Measurements from ENCODE around the gene ADCY4.

The ADCY4 gene

GRCh38 chr14:24278424-24278823 lies 56.4 kb downstream of the ADCY4 start:
- H3K4me3 ChIP-seq (ENCODE audit: low read depth, low read length), result no peak overlapping the region
- H3K27me3 ChIP-seq (ENCODE audit: insufficient read depth, low read depth, severe bottlenecking), result no peaks in the 10 kb centered on the region
- no peak overlapping the region for H3K27ac ChIP-seq
- no peak for DNase-seq
- H3K9me3 ChIP-seq (ENCODE audit: severe bottlenecking), result no peaks in the 10 kb centered on the region
- no peaks in the 10 kb centered on the region for H3K36me3 ChIP-seq
- TF ChIP-seq, protein P1, sequence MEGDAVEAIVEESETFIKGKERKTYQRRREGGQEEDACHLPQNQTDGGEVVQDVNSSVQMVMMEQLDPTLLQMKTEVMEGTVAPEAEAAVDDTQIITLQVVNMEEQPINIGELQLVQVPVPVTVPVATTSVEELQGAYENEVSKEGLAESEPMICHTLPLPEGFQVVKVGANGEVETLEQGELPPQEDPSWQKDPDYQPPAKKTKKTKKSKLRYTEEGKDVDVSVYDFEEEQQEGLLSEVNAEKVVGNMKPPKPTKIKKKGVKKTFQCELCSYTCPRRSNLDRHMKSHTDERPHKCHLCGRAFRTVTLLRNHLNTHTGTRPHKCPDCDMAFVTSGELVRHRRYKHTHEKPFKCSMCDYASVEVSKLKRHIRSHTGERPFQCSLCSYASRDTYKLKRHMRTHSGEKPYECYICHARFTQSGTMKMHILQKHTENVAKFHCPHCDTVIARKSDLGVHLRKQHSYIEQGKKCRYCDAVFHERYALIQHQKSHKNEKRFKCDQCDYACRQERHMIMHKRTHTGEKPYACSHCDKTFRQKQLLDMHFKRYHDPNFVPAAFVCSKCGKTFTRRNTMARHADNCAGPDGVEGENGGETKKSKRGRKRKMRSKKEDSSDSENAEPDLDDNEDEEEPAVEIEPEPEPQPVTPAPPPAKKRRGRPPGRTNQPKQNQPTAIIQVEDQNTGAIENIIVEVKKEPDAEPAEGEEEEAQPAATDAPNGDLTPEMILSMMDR (IDR thresholded peaks at IDR 0.05; ENCODE audit: low read depth, low read length), result no peak

DNA sequence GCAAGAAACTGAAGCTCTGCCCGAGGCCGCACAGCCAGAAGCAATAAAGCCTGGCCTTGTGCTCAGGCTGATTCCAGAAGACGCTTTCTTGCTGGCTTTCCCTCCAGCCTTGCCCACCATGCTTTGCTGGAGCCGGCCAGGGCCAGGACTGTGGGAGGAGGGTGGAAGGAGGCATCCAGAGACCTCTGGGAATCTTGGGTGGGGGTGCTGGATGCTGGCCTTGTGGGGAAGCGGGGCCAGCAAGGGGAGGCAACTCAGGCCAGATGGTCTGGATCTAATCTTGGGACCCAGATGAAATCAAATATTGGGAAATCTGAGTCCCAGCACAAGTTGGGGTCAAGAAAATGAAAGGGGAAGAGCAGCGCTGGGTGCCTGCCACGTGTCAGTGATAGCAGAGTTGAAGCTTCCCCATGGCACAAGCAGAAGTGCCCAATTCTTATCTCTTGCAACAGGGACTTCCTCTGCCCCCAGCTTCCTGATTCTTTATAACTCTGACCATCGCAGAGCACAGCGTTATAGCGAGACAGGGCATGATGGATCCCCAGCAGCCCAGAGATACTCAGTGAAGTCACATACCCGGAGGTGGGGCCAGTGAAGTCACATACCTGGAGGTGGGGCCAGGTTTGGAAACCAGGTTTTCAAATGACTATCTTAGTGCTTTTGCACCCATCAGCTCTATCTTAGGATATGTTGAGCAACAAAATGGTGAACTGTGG lies 57.1 kb downstream of the ADCY4 start:
- TF ChIP-seq, protein P1 (IDR thresholded peaks at IDR 0.05; ENCODE audit: low read depth, low read length), result no peak
- no peak overlapping the region for H3K27ac ChIP-seq
- no peak for DNase-seq
- H3K27me3 ChIP-seq (ENCODE audit: insufficient read depth, low read depth, severe bottlenecking), result no peaks in the 10 kb centered on the region
- no peak overlapping the region for H3K4me3 ChIP-seq (ENCODE audit: low read depth, low read length)
- H3K36me3 ChIP-seq, result no peaks in the 10 kb centered on the region
- no peaks in the 10 kb centered on the region for H3K9me3 ChIP-seq (ENCODE audit: severe bottlenecking)

GRCh38 chr14:24277071-24277470 lies 57.8 kb downstream of the ADCY4 start:
- Histone ChIP-seq H3K9me3 (ENCODE audit: severe bottlenecking) (no peaks in the 10 kb centered on the region), H3K4me3 (ENCODE audit: low read depth, low read length) (no peak overlapping the region), H3K36me3 (no peaks in the 10 kb centered on the region), H3K27me3 (ENCODE audit: insufficient read depth, low read depth, severe bottlenecking) (no peaks in the 10 kb centered on the region), H3K27ac (no peak overlapping the region)
- DNase-seq, result no peak
- TF ChIP-seq, protein P1 (IDR thresholded peaks at IDR 0.05; ENCODE audit: low read depth, low read length), result no peak

DNA sequence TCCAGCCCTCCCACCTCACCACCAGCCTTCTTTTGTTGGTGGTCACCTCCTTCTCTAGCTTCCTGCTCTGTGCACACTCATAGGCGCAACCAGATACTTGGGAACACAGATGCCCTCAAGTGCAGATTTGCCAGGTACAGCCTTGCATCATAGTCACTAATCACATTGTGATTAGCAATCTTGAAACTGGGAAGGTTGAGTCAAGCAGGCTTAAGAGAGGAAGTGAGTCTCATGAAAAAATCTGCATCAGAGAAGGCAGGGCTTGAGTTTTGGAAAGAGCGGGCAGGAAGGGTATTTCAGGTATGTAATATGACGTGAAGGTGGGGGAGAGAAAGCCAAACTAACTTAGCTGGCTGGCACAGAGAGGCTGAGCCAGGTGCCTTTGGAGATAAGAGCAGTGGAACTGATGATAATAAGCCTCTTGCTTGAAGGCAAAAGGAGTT lies 60.7 kb downstream of the ADCY4 start:
- H3K36me3 ChIP-seq, result no peaks in the 10 kb centered on the region
- H3K27me3 ChIP-seq (ENCODE audit: insufficient read depth, low read depth, severe bottlenecking), result no peaks in the 10 kb centered on the region
- peak; percentile 56 for DNase-seq
- no peaks in the 10 kb centered on the region for H3K9me3 ChIP-seq (ENCODE audit: severe bottlenecking)
- TF ChIP-seq, protein P1 (IDR thresholded peaks at IDR 0.05; ENCODE audit: low read depth, low read length), result no peak
- peak overlapping the region; percentile 83 for H3K27ac ChIP-seq
- H3K4me3 ChIP-seq (ENCODE audit: low read depth, low read length), result no peak overlapping the region; the same call in 1 of the 2 replicates

GRCh38 chr14:24273422-24273998 lies 61.4 kb downstream of the ADCY4 start:
- Histone ChIP-seq H3K9me3 (ENCODE audit: severe bottlenecking) (no peaks in the 10 kb centered on the region), H3K36me3 (no peaks in the 10 kb centered on the region), H3K4me3 (ENCODE audit: low read depth, low read length) (no peak overlapping the region; the same call in 1 of the 2 replicates), H3K27me3 (ENCODE audit: insufficient read depth, low read depth, severe bottlenecking) (no peaks in the 10 kb centered on the region), H3K27ac (peak overlapping the region; percentile 83)
- TF ChIP-seq, protein P1 (IDR thresholded peaks at IDR 0.05; ENCODE audit: low read depth, low read length), result peak; percentile 84
- peak; percentile 80 for DNase-seq

All from WERI-Rb-1 (cell line).